ENCODE measurements around the gene LIPT2.

Gene LIPT2

DNA sequence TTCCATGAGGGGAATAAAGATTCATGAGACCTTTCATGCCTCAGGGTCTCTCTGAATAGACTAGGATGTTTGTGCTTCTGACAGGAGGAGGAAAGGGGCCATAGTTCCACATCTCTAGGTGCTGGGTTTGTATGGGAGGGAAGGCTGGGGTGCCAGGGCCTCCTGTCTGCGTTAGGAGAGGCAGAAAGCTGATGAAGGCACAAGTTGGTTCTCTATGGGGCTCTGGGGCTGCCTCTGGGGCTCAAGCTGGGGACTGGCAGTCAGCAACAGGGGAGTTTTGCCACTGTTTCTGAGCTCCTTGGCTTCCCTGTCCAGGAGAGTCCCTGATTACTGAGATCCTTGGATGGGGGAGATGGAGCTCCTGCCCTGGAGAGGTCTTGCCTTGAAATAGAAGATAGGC lies 30.3 kb downstream of the LIPT2 start:
- CTCF ChIA-PET, result interaction anchor here (4.6 kb wide), 1 partner anchor 10 kb away, joined by 24 read pairs; no protein-coding TSS in a partner anchor
- no peak for TF ChIP-seq ZNF19 (tag by site-specific recombination; IDR thresholded peaks at IDR 0.05; ENCODE audit: low read depth)
- TF ChIP-seq, protein P1, sequence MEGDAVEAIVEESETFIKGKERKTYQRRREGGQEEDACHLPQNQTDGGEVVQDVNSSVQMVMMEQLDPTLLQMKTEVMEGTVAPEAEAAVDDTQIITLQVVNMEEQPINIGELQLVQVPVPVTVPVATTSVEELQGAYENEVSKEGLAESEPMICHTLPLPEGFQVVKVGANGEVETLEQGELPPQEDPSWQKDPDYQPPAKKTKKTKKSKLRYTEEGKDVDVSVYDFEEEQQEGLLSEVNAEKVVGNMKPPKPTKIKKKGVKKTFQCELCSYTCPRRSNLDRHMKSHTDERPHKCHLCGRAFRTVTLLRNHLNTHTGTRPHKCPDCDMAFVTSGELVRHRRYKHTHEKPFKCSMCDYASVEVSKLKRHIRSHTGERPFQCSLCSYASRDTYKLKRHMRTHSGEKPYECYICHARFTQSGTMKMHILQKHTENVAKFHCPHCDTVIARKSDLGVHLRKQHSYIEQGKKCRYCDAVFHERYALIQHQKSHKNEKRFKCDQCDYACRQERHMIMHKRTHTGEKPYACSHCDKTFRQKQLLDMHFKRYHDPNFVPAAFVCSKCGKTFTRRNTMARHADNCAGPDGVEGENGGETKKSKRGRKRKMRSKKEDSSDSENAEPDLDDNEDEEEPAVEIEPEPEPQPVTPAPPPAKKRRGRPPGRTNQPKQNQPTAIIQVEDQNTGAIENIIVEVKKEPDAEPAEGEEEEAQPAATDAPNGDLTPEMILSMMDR (tag by site-specific recombination; IDR thresholded peaks at IDR 0.05), result no peak
- TF ChIP-seq, protein P2, sequence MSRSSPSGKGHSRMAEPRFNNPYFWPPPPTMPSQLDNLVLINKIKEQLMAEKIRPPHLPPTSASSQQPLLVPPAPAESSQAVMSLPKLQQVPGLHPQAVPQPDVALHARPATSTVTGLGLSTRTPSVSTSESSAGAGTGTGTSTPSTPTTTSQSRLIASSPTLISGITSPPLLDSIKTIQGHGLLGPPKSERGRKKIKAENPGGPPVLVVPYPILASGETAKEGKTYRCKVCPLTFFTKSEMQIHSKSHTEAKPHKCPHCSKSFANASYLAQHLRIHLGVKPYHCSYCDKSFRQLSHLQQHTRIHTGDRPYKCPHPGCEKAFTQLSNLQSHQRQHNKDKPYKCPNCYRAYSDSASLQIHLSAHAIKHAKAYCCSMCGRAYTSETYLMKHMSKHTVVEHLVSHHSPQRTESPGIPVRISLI (tag by site-specific recombination; IDR thresholded peaks at IDR 0.05), result no peak
- TF ChIP-seq ZNF341 (tag by site-specific recombination; IDR thresholded peaks at IDR 0.05; ENCODE audit: low read depth), result no peak
- TF ChIP-seq ZNF549 (tag by site-specific recombination; IDR thresholded peaks at IDR 0.05), result no peak
- TF ChIP-seq, protein P3, sequence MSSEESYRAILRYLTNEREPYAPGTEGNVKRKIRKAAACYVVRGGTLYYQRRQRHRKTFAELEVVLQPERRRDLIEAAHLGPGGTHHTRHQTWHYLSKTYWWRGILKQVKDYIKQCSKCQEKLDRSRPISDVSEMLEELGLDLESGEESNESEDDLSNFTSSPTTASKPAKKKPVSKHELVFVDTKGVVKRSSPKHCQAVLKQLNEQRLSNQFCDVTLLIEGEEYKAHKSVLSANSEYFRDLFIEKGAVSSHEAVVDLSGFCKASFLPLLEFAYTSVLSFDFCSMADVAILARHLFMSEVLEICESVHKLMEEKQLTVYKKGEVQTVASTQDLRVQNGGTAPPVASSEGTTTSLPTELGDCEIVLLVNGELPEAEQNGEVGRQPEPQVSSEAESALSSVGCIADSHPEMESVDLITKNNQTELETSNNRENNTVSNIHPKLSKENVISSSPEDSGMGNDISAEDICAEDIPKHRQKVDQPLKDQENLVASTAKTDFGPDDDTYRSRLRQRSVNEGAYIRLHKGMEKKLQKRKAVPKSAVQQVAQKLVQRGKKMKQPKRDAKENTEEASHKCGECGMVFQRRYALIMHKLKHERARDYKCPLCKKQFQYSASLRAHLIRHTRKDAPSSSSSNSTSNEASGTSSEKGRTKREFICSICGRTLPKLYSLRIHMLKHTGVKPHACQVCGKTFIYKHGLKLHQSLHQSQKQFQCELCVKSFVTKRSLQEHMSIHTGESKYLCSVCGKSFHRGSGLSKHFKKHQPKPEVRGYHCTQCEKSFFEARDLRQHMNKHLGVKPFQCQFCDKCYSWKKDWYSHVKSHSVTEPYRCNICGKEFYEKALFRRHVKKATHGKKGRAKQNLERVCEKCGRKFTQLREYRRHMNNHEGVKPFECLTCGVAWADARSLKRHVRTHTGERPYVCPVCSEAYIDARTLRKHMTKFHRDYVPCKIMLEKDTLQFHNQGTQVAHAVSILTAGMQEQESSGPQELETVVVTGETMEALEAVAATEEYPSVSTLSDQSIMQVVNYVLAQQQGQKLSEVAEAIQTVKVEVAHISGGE (tag by site-specific recombination; conservative IDR thresholded peaks at IDR 0.05; ENCODE audit: low read depth), result no peak
- TF ChIP-seq, protein P4, sequence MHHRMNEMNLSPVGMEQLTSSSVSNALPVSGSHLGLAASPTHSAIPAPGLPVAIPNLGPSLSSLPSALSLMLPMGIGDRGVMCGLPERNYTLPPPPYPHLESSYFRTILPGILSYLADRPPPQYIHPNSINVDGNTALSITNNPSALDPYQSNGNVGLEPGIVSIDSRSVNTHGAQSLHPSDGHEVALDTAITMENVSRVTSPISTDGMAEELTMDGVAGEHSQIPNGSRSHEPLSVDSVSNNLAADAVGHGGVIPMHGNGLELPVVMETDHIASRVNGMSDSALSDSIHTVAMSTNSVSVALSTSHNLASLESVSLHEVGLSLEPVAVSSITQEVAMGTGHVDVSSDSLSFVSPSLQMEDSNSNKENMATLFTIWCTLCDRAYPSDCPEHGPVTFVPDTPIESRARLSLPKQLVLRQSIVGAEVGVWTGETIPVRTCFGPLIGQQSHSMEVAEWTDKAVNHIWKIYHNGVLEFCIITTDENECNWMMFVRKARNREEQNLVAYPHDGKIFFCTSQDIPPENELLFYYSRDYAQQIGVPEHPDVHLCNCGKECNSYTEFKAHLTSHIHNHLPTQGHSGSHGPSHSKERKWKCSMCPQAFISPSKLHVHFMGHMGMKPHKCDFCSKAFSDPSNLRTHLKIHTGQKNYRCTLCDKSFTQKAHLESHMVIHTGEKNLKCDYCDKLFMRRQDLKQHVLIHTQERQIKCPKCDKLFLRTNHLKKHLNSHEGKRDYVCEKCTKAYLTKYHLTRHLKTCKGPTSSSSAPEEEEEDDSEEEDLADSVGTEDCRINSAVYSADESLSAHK (tag by site-specific recombination; IDR thresholded peaks at IDR 0.05), result no peak
- TF ChIP-seq ZNF24 (tag by site-specific recombination; IDR thresholded peaks at IDR 0.05), result no peak
- TF ChIP-seq ZNF311 (tag by site-specific recombination; IDR thresholded peaks at IDR 0.05; ENCODE audit: borderline replicate concordance), result no peak
- no peak for TF ChIP-seq ZNF324 (tag by site-specific recombination; IDR thresholded peaks at IDR 0.05)
- no peak for TF ChIP-seq ZBTB8A (tag by site-specific recombination; IDR thresholded peaks at IDR 0.05)
- no peak for TF ChIP-seq ZFP41 (tag by site-specific recombination; IDR thresholded peaks at IDR 0.05; ENCODE audit: borderline replicate concordance)
- no peak for TF ChIP-seq ZNF707 (tag by site-specific recombination; IDR thresholded peaks at IDR 0.05)
- TF ChIP-seq SP3 (tag by site-specific recombination; IDR thresholded peaks at IDR 0.05), result no peak
- TF ChIP-seq, protein P5, sequence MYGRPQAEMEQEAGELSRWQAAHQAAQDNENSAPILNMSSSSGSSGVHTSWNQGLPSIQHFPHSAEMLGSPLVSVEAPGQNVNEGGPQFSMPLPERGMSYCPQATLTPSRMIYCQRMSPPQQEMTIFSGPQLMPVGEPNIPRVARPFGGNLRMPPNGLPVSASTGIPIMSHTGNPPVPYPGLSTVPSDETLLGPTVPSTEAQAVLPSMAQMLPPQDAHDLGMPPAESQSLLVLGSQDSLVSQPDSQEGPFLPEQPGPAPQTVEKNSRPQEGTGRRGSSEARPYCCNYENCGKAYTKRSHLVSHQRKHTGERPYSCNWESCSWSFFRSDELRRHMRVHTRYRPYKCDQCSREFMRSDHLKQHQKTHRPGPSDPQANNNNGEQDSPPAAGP (tag by site-specific recombination; IDR thresholded peaks at IDR 0.05), result no peak
- H3K36me3 ChIP-seq (ENCODE audit: control insufficient read depth in 2 of 2, insufficient read depth in 1 of 2, low read length in 2 of 2), result no peaks in the 10 kb centered on the region
- H3K4me1 ChIP-seq (ENCODE audit: control insufficient read depth, insufficient read depth, low read length), result no peaks in the 10 kb centered on the region
- POLR2A ChIA-PET, result no interaction called here
- no peak overlapping the region for H3K4me3 ChIP-seq (ENCODE audit: low read depth, low read length)
- H3K9me3 ChIP-seq (ENCODE audit: control insufficient read depth, insufficient read depth, low read depth, low read length), result no peaks in the 10 kb centered on the region
- H3K27ac ChIP-seq (ENCODE audit: extremely low read depth, low read depth, low read length), result no peak overlapping the region

DNA sequence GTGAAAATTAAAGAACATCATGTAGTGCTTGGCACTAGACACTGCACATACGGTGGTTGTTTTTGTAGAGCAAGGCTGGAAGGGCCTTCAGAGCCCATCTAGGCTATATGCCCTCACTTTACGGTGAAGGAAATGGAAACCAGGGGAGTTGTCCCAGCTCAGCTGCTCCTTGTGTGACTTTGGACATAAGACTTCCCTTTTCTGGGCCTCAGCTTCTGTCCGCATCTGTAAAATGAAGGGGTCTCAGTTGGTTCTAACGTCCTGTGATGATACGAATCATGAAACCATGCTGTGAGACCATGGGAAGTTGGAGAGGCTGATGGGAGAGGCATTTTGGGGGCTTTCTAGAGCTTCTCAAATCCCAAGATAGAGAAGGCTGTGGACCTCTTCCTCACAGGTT lies 30.9 kb downstream of the LIPT2 start:
- ChIA-PET CTCF (interaction anchor here (0.6 to 4.6 kb wide), 3 partner anchors 10 to 207 kb away, joined by 3 to 24 read pairs (median 4); no protein-coding TSS in a partner anchor), POLR2A (no interaction called here)
- Histone ChIP-seq H3K9me3 (ENCODE audit: control insufficient read depth, insufficient read depth, low read depth, low read length) (no peaks in the 10 kb centered on the region), H3K4me3 (ENCODE audit: low read depth, low read length) (no peak overlapping the region), H3K4me1 (ENCODE audit: control insufficient read depth, insufficient read depth, low read length) (no peaks in the 10 kb centered on the region), H3K36me3 (ENCODE audit: control insufficient read depth in 2 of 2, insufficient read depth in 1 of 2, low read length in 2 of 2) (no peaks in the 10 kb centered on the region), H3K27ac (ENCODE audit: extremely low read depth, low read depth, low read length) (no peak overlapping the region)
- TF ChIP-seq ZNF292 (tag by site-specific recombination; IDR thresholded peaks at IDR 0.05; ENCODE audit: borderline replicate concordance, low read depth) (no peak), ZNF707 (tag by site-specific recombination; IDR thresholded peaks at IDR 0.05) (no peak), ZNF596 (tag by site-specific recombination; IDR thresholded peaks at IDR 0.05) (no peak), ZNF266 (tag by site-specific recombination; IDR thresholded peaks at IDR 0.05; ENCODE audit: low read depth) (no peak)
- TF ChIP-seq, protein P6, sequence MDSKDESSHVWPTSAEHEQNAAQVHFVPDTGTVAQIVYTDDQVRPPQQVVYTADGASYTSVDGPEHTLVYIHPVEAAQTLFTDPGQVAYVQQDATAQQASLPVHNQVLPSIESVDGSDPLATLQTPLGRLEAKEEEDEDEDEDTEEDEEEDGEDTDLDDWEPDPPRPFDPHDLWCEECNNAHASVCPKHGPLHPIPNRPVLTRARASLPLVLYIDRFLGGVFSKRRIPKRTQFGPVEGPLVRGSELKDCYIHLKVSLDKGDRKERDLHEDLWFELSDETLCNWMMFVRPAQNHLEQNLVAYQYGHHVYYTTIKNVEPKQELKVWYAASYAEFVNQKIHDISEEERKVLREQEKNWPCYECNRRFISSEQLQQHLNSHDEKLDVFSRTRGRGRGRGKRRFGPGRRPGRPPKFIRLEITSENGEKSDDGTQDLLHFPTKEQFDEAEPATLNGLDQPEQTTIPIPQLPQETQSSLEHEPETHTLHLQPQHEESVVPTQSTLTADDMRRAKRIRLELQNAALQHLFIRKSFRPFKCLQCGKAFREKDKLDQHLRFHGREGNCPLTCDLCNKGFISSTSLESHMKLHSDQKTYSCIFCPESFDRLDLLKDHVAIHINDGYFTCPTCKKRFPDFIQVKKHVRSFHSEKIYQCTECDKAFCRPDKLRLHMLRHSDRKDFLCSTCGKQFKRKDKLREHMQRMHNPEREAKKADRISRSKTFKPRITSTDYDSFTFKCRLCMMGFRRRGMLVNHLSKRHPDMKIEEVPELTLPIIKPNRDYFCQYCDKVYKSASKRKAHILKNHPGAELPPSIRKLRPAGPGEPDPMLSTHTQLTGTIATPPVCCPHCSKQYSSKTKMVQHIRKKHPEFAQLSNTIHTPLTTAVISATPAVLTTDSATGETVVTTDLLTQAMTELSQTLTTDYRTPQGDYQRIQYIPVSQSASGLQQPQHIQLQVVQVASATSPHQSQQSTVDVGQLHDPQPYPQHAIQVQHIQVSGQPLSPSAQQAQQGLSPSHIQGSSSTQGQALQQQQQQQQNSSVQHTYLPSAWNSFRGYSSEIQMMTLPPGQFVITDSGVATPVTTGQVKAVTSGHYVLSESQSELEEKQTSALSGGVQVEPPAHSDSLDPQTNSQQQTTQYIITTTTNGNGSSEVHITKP (tag by site-specific recombination; IDR thresholded peaks at IDR 0.05), result no peak
- TF ChIP-seq, protein P7, sequence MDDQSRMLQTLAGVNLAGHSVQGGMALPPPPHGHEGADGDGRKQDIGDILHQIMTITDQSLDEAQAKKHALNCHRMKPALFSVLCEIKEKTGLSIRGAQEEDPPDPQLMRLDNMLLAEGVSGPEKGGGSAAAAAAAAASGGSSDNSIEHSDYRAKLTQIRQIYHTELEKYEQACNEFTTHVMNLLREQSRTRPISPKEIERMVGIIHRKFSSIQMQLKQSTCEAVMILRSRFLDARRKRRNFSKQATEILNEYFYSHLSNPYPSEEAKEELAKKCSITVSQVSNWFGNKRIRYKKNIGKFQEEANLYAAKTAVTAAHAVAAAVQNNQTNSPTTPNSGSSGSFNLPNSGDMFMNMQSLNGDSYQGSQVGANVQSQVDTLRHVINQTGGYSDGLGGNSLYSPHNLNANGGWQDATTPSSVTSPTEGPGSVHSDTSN (CRISPR knock-in tag; IDR thresholded peaks at IDR 0.05), result no peak

Measured in HEK293 (cell line).